Uterus (tissue), 2 donors: ENCODE results near the gene KRCC1.

ENCODE experiments used
- CTCF ChIP-seq, 4 experiments: fragments of 200-600 bp in 2 of 4; fragments of 450-650 bp in 2 of 4; sonication (generic) in 2 of 4; IDR thresholded peaks; one replicate each; pipeline ENCODE4 v1.5.1; 2016 to 2019; ENCODE audit warnings: antibody characterized with exemption in 4 of 4, mild to moderate bottlenecking in 2 of 4, moderate library complexity in 1 of 4
- POLR2A ChIP-seq, 2 donors: fragments of 450-650 bp; IDR thresholded peaks; one replicate each; pipeline ENCODE4 v1.6.1; 2016; ENCODE audit warnings: antibody characterized with exemption in 2 of 2, mild to moderate bottlenecking in 1 of 2, moderate library complexity in 1 of 2

- no peak for TF ChIP-seq CTCF (IDR thresholded peaks at IDR 0.05)
- TF ChIP-seq POLR2A (IDR thresholded peaks at IDR 0.05) = no peak
Observed at GRCh38 chr2:88011011-88011410, 44.6 kb downstream of the KRCC1 start.
